Activated T-cell treated with anti-CD3 and anti-CD28 coated beads for 24 hours (primary cell): ENCODE results near the gene CIT.

Experiments
- DNase-seq: peaks from one replicate; pipeline ENCODE4 v3.0.0-alpha.2; 2020; ENCODE audit warnings: low read depth

The CIT gene

GRCh38 chr12:119859241-119859640 is 17.9 kb downstream of the CIT start:
- no peak for DNase-seq

GRCh38 chr12:119857041-119857591 is 20.0 kb downstream of the CIT start:
- DNase-seq: no peak

- no peak for DNase-seq
These were observed 26.8 kb downstream of the CIT start for GRCh38 chr12:119850330-119850729.

- no peak for DNase-seq
These were observed 34.0 kb downstream of the CIT start for GRCh38 chr12:119843100-119843499.

- DNase-seq: no peak
These were observed 34.7 kb downstream of the CIT start for GRCh38 chr12:119842380-119842779.

- no peak for DNase-seq
These were observed 35.5 kb downstream of the CIT start for GRCh38 chr12:119841433-119842210.

- DNase-seq: no peak
These were observed 36.5 kb downstream of the CIT start for GRCh38 chr12:119840582-119840981.

- no peak for DNase-seq
These were observed 37.0 kb downstream of the CIT start for GRCh38 chr12:119840168-119840567.

- DNase-seq: no peak
These were observed 38.1 kb downstream of the CIT start for GRCh38 chr12:119838826-119839600.

GRCh38 chr12:119836781-119837180 is 40.3 kb downstream of the CIT start:
- DNase-seq: no peak

GRCh38 chr12:119835068-119835467 is 42.1 kb downstream of the CIT start:
- DNase-seq: no peak

- DNase-seq: no peak
These were observed 47.7 kb downstream of the CIT start for GRCh38 chr12:119829439-119829838.

GRCh38 chr12:119828300-119828699 is 48.8 kb downstream of the CIT start:
- no peak for DNase-seq

GRCh38 chr12:119827760-119828159 is 49.4 kb downstream of the CIT start:
- DNase-seq: no peak

GRCh38 chr12:119826661-119827445 is 50.3 kb downstream of the CIT start:
- DNase-seq: no peak

GRCh38 chr12:119825262-119825661 is 51.9 kb downstream of the CIT start:
- DNase-seq: no peak

- no peak for DNase-seq
These were observed 55.1 kb downstream of the CIT start for GRCh38 chr12:119822046-119822445.

GRCh38 chr12:119819322-119819721 is 57.8 kb downstream of the CIT start:
- no peak for DNase-seq

- no peak for DNase-seq
These were observed 59.4 kb downstream of the CIT start for GRCh38 chr12:119817546-119818343.

- no peak for DNase-seq
These were observed 68.1 kb downstream of the CIT start for GRCh38 chr12:119809023-119809422.

GRCh38 chr12:119808441-119808840 is 68.7 kb downstream of the CIT start:
- DNase-seq: no peak

- DNase-seq: no peak
These were observed 69.7 kb downstream of the CIT start for GRCh38 chr12:119807380-119807779.
